ENCODE measurements around the gene PTHLH.

DNA sequence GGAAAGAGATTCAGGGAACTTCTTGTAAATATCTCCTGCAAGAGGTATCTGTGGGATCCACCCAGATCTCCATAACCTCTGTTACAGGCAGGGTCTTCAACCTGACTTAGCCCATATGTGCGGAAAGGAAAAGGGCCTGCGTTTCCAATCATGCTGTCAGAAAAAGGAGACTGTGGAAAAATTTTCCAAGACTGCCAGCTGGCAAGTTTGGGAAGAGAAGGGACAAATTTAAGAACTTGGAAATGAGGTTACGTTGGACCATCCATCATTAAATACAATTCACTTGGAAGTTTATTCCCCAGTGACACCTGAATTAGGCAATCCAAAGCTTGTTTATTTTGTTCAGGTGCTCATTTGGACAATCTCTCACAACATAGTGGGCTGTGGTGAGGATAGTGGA lies 13.9 kb downstream of the PTHLH start:
- TF ChIP-seq, protein P1, sequence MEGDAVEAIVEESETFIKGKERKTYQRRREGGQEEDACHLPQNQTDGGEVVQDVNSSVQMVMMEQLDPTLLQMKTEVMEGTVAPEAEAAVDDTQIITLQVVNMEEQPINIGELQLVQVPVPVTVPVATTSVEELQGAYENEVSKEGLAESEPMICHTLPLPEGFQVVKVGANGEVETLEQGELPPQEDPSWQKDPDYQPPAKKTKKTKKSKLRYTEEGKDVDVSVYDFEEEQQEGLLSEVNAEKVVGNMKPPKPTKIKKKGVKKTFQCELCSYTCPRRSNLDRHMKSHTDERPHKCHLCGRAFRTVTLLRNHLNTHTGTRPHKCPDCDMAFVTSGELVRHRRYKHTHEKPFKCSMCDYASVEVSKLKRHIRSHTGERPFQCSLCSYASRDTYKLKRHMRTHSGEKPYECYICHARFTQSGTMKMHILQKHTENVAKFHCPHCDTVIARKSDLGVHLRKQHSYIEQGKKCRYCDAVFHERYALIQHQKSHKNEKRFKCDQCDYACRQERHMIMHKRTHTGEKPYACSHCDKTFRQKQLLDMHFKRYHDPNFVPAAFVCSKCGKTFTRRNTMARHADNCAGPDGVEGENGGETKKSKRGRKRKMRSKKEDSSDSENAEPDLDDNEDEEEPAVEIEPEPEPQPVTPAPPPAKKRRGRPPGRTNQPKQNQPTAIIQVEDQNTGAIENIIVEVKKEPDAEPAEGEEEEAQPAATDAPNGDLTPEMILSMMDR (IDR thresholded peaks at IDR 0.05 in 4 of 5, conservative IDR thresholded peaks at IDR 0.05 in 1 of 5), result no peak
- TF ChIP-seq POLR2A (IDR thresholded peaks at IDR 0.05), result no peak
